Myometrial cell (primary cell): ENCODE data around the gene ITGA7. TPM values are rescaled to one million over a fixed set of nuclear protein-coding genes. Genes with fewer than 3 reads are reported as not detected.

Source experiments
- total RNA-seq: library from RNA; depleted of rRNA; stranded (reverse); fragments of >200 nt; gene quantifications from 2 replicates; pipeline ENCODE4 v1.2.3, GENCODE V29; 2015

The ITGA7 gene
- 1.2 and 1.8 TPM in 2 replicates for total RNA-seq

GRCh38 chr12:55707841-55708694, at the start of gene ITGA7:
Gene ITGA7, minus strand, starts transcription at chr12:55707904. Its CDS starts 222 bp downstream, at chr12:55707682.

GRCh38 chr12:55742719-55743405, 35.2 kb upstream of the ITGA7 start, which contains the start of gene GDF11:
Gene GDF11, plus strand, starts transcription at chr12:55743122. Its CDS starts 195 bp downstream, at chr12:55743317.

GRCh38 chr12:55728939-55729818, 21.5 kb upstream of the ITGA7 start, which contains the start of gene CD63:
Gene CD63, minus strand, starts transcription at chr12:55729009. Its CDS starts 668 bp downstream, at chr12:55728341.

GRCh38 chr12:55720071-55720564, 12.4 kb upstream of the ITGA7 start, which contains the start of gene RDH5:
Gene RDH5, plus strand, starts transcription at chr12:55720393. Its CDS starts 792 bp downstream, at chr12:55721185.

GRCh38 chr12:55715833-55716581, 8.3 kb upstream of the ITGA7 start, which contains the start of gene BLOC1S1:
Gene BLOC1S1, plus strand, starts transcription at chr12:55716046. Its CDS starts 6 bp downstream, at chr12:55716052.

GRCh38 chr12:55636853-55637252, 70.9 kb downstream of the ITGA7 start, which contains the start of gene OR10P1:
Gene OR10P1, plus strand, starts transcription at chr12:55636892. Its CDS starts 0 bp downstream, at chr12:55636892.

Other genes starting within 250 kb of the ITGA7 start
- not detected in 2 replicates for gene OR6C70, start 237.8 kb downstream of the ITGA7 start, total RNA-seq
- gene OR6C68, start 215.5 kb downstream of the ITGA7 start, total RNA-seq = not detected in 2 replicates
- not detected in 2 replicates for gene OR6C4, start 158.3 kb downstream of the ITGA7 start, total RNA-seq
- not detected in 2 replicates for gene OR2AP1, start 135.4 kb downstream of the ITGA7 start, total RNA-seq
- not detected in 2 replicates for gene OR10P1, start 71.0 kb downstream of the ITGA7 start, total RNA-seq
- gene BLOC1S1, start 8.1 kb upstream of the ITGA7 start, total RNA-seq = 153 and 189 TPM in 2 replicates
- gene RDH5, start 12.5 kb upstream of the ITGA7 start, total RNA-seq = 6.3 and 9.7 TPM in 2 replicates
- 1,567 and 1,598 TPM in 2 replicates for gene CD63, start 21.1 kb upstream of the ITGA7 start, total RNA-seq
- 13.3 and 15.9 TPM in 2 replicates for gene GDF11, start 35.2 kb upstream of the ITGA7 start, total RNA-seq
- gene SARNP, start 109.8 kb upstream of the ITGA7 start, total RNA-seq = 92.3 and 122 TPM in 2 replicates
- gene ORMDL2, start 110.1 kb upstream of the ITGA7 start, total RNA-seq = 36.2 and 41.5 TPM in 2 replicates
- gene DNAJC14, start 121.7 kb upstream of the ITGA7 start, total RNA-seq = 37.7 and 41.5 TPM in 2 replicates
- 35.8 and 37.5 TPM in 2 replicates for gene MMP19, start 135.0 kb upstream of the ITGA7 start, total RNA-seq
- gene PYM1, start 220.0 kb upstream of the ITGA7 start, total RNA-seq = 46.4 and 54.8 TPM in 2 replicates
- gene DGKA, start 223.3 kb upstream of the ITGA7 start, total RNA-seq = 19.9 and 32.4 TPM in 2 replicates